ENCODE measurements around the gene USP37.

DNA sequence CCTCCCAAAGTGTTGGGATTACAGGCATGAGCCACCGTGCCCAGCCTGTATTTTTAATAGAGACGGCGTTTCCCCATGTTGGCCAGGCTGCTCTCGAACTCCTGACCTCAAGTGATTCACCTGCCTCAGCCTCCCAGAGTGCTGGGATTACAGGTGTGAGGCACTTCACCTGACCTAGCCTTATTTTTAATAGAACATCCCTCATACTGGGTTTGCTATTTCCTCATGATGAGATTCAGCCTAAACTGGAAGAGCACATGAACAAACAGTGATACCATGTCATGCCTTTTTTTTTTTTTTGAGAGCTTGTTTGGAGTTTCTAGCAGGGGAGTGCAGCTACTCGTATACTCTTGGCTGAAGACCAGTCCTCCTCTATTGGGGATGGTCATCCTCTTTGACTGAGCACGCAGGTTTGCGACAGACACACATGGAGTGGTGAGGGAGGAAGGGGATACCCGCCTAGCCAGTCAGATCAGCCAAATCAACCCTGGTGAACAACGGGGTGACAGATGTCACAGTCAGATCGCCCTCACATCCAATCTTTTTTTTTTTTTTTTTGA lies 67.6 kb downstream of the USP37 start:
- TF ChIP-seq, protein P1, sequence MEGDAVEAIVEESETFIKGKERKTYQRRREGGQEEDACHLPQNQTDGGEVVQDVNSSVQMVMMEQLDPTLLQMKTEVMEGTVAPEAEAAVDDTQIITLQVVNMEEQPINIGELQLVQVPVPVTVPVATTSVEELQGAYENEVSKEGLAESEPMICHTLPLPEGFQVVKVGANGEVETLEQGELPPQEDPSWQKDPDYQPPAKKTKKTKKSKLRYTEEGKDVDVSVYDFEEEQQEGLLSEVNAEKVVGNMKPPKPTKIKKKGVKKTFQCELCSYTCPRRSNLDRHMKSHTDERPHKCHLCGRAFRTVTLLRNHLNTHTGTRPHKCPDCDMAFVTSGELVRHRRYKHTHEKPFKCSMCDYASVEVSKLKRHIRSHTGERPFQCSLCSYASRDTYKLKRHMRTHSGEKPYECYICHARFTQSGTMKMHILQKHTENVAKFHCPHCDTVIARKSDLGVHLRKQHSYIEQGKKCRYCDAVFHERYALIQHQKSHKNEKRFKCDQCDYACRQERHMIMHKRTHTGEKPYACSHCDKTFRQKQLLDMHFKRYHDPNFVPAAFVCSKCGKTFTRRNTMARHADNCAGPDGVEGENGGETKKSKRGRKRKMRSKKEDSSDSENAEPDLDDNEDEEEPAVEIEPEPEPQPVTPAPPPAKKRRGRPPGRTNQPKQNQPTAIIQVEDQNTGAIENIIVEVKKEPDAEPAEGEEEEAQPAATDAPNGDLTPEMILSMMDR (conservative IDR thresholded peaks at IDR 0.05; ENCODE audit: low read depth, low read length): no peak
- TF ChIP-seq EZH2 (IDR thresholded peaks at IDR 0.05; ENCODE audit: low read length, unreplicated experiment) (no peak), EZH2phosphoT487 (IDR thresholded peaks at IDR 0.05; ENCODE audit: borderline replicate concordance, low read length) (no peak)
